HG03025 (cell line): ENCODE results near the gene RHBDD3.

Experiments
- ATAC-seq: cut with Tn5 transposase; IDR thresholded peaks from one replicate; pipeline ENCODE4 v1.9.1; 2021; ENCODE audit warnings: mild to moderate bottlenecking, moderate library complexity; ENCODE audit not compliant: unreplicated experiment, low FRiP score

RHBDD3 gene

GRCh38 chr22:29267858-29268510, at the start of gene RHBDD3, which contains the start of gene EWSR1:
TSS of gene RHBDD3 (minus strand) at chr22:29267981. CDS start at chr22:29265626, 2,355 bp downstream.
TSS of gene EWSR1 (plus strand) at chr22:29268268. CDS start at chr22:29268337, 69 bp downstream.
- ATAC-seq, result peak; percentile 76

DNA sequence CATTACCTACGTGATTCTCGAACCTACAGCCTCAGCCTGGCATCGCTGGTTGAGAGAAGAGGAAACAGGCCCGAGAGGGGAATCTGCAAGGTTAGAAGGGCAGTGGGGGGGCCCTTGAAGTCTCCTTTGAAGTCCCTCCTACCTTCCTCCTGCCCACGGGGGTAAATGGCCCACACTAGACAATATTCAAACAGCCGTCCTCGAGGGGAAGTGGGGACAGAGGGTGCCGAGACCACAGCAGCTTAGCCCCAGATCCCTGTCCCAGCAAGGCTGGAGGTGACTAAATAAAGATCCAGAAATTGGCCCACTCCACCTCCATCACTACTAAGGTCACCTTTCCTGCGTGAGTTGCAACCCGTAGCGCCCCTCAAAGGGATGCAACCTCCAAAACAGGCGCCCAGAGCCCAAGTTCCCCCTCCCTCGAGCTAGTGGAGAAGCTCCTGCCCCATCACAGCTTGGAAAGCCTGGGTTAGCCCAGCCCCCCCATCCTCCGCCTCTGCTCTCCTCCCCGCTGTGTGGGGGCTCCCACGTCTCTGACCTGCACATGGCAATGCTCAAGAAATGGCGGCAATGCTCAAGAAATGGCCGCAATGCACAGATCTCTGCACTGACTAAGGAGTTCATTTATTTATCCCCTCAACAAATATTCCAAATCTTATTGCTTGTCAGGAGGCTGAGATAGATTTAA, 48.5 kb upstream of the RHBDD3 start:
- ATAC-seq, result no peak

DNA sequence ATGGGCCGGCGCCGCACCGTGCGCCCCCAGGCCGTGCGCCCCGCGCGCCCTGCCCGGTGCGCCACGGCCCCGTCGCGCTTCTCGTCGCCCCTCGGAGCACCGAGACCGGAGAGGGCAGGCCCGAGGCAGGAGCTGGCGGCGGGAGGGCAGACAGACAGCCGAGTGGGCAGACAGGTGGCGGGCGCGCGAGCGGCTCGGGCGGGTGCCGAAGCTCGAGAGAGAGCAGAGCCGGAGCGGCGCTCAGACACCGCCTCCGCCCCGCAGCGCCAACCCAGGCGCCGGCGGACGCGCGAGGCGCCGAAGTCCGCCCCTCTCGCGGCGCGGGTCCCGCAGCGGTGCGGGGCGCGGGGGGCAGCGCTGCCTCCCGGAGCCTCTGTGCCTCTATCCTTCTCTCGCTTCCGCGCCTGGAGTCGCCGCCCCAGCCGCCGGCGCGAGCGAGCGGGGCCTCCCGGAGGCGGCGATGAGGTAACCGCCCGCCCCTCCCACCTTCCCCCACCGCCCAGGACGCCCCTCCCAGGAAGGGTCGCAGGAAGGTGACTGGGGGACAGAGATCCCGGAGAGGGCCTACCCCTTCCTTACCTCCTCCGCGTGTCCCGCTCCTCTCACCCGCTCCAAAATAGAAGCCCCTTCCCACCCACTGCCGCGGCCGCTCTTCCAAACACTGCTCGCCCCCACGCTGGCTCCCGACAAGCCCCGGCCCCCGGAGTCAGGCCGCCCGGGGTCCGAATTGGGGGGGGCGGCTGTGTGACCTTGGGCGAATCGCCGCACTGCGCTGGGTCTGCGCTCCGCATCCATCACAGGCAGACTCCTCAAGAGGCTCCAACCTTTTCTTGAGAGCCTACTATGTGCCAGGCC, 47.7 kb upstream of the RHBDD3 start, which contains the start of gene RASL10A:
Gene RASL10A (minus strand): TSS at position 412 of the 855 bp plus-strand sequence. CDS start 451 bp downstream, outside the sequence.
- ATAC-seq, result no peak

DNA sequence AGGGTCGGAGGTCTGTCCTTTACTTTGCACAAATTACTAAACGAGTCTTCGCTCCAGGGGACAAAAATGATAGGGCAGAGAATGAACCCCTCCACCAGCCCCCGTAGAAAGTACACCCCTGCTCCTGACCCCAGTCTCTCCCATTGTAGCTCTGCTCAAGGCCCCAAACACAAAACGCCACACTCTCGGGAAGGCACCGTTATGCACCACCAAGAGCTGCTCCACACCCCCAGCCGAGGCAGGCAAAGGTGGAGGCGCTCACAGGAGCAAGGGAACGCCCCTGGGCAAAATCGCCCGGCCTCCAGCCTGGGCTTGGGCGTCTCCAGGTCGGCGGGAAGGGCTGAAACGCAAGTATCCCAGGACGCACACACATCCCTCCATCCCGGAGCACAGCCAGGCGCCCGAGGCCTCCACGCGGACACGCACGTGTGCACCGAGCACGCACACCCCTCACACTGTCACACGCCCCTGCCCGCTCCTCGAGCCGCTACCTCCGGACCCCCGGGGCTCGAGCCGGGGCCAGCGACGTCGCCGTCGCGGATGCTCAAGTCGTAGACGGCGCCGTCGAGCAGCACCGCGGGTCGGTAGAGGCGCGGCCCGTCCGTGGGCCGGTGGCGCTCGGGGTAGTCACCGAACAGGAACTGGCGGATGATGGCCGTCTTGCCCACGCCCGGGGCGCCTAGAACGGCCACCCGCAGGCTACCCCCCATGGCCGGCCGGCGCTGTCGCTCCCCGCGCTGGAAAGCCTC, 46.9 kb upstream of the RHBDD3 start:
- ATAC-seq, result no peak

GRCh38 chr22:29313576-29314466, 46.0 kb upstream of the RHBDD3 start:
- no peak for ATAC-seq

DNA sequence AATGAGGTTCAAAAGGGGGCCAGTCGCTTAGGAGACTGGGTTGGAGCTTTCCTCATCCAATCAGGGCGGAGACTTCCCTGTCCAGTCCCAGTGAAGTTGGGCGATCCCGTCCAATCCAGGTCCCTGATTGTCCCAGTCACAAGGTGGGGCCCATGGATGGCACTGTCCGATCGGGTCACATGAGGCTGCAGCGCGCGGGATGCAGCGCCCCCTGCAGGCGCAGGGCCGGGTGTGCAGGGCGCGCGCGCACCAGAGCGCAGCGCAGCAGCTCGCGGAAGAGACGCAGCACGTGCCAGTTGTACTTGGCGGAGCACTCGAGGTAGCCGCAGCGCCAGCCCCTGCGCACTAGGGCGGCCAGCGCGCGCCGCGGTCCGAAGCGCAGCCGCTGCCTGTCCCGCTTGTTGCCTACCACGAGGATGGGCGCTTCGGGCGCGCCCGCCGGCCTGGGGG, 45.4 kb upstream of the RHBDD3 start:
- no peak for ATAC-seq

- no peak for ATAC-seq
Measured at GRCh38 chr22:29312218-29313125, 44.7 kb upstream of the RHBDD3 start.

- ATAC-seq, result no peak
Measured at GRCh38 chr22:29311464-29312217, 43.9 kb upstream of the RHBDD3 start.

DNA sequence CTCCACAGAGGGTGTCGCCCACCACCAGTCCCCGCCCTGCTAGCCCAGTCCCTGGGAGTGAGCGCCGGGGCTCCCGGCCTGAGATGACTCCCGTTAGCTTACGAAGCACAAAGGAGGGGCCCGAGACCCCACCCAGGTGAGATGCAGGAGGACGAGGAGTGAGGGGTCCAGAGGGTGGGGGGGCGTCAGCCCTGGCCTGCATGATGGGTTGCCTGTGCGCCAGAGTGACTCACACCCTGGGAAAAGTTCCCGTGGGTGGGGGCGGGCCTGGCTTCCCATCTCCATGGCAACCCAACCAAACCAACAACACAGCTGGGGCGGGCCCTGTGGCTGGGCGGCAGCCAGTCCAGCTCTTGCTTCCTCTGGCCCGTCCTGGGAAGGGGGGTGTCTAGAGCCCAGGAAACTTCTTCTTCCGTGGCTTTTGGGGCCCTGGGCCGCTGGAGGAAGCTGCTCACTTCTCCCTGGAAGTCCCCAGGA, 43.1 kb upstream of the RHBDD3 start:
- ATAC-seq, result no peak

- no peak for ATAC-seq
Measured at GRCh38 chr22:29310065-29310862, 42.5 kb upstream of the RHBDD3 start.

GRCh38 chr22:29309332-29310064, 41.7 kb upstream of the RHBDD3 start:
- no peak for ATAC-seq

DNA sequence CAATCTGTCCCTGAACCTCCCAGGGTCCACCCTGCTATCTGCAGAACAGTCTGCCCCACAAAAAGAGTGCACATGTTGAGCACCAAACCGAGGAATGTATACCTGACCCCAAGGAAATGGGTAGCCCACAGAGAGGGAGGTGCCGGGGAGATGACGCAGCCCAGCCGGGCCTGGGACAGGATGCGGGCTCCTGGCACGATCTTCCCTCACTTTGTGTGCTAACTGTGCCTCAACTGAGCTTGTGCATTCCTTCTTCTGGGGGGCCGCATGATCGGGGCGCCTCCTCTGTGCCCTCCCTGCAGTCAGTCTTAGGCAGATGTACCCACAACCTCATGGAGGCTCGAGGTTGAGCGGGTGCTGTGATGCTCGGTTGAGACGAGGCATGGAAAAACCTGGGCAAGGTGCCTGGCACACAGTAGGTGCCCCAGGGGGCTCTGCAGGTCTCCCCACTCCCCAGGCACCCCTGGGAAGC, 41.0 kb upstream of the RHBDD3 start:
- no peak for ATAC-seq

- ATAC-seq, result no peak
Measured at GRCh38 chr22:29308148-29308790, 40.5 kb upstream of the RHBDD3 start.

DNA sequence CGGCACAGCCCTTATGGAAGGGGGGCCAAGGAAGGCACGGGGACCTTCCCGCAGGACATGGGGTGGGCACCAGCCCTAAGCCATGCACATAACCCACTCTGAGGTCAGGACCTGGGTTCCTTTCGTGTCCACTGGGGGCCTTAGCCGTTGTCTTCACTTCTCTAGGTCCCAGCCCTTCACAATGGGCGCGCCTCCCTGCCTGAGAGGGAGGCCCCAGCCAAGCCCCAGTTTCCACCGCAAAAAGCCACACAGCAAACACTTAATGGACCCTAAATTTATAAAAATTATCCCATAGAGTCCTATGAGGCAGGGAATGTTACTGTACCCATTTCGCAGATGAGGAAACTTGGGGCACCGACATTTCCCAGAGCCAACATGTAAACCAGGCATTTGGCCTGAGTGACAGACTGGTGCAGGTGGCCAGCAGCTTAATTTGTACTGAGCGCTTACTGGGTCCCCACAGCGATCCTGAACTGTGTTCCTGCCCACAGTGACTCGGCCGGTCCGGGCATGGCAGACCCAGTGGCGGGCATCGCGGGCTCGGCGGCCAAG, 39.9 kb upstream of the RHBDD3 start:
- ATAC-seq, result no peak
